HG03460 (cell line): ENCODE measurements around the gene COL9A3.

Experiments used
- ATAC-seq: cut with Tn5 transposase; IDR thresholded peaks from one replicate; pipeline ENCODE4 v1.9.1; 2021; ENCODE audit not compliant: unreplicated experiment

The COL9A3 gene

GRCh38 chr20:62809530-62810428 lies 7.1 kb upstream of the COL9A3 start:
- no peak for ATAC-seq

GRCh38 chr20:62811320-62811719 lies 5.5 kb upstream of the COL9A3 start:
- ATAC-seq, result no peak

- no peak for ATAC-seq
Measured at GRCh38 chr20:62811720-62812119, 5.1 kb upstream of the COL9A3 start.

GRCh38 chr20:62812181-62812906 lies 4.5 kb upstream of the COL9A3 start:
- ATAC-seq, result no peak

GRCh38 chr20:62812907-62813200 lies 4.0 kb upstream of the COL9A3 start:
- ATAC-seq, result no peak

- ATAC-seq, result no peak
Measured at GRCh38 chr20:62813588-62813987, 3.3 kb upstream of the COL9A3 start.

GRCh38 chr20:62814060-62814708 lies 2.7 kb upstream of the COL9A3 start:
- ATAC-seq, result no peak

- no peak for ATAC-seq
Measured at GRCh38 chr20:62814709-62815065, 2.2 kb upstream of the COL9A3 start.

GRCh38 chr20:62815066-62815991 lies 1.5 kb upstream of the COL9A3 start:
- no peak for ATAC-seq

- ATAC-seq, result no peak
Measured at GRCh38 chr20:62816031-62816883, 593 bp upstream of the COL9A3 start.

GRCh38 chr20:62817975-62818591 lies 1.2 kb downstream of the COL9A3 start:
- ATAC-seq, result no peak

GRCh38 chr20:62818592-62819493 lies 2.0 kb downstream of the COL9A3 start:
- ATAC-seq, result no peak

- no peak for ATAC-seq
Measured at GRCh38 chr20:62819494-62820174, 2.8 kb downstream of the COL9A3 start.

GRCh38 chr20:62820208-62820961 lies 3.5 kb downstream of the COL9A3 start:
- ATAC-seq, result no peak

GRCh38 chr20:62820962-62821725 lies 4.3 kb downstream of the COL9A3 start:
- no peak for ATAC-seq

- no peak for ATAC-seq
Measured at GRCh38 chr20:62821726-62822210, 4.9 kb downstream of the COL9A3 start.
